Nephron progenitor cell (in vitro differentiated cells): ENCODE results near the gene TMEM182.

Experiments
- DNase-seq: peaks from one replicate; pipeline ENCODE4 v3.0.0; 2021
- H3K27ac Mint-ChIP-seq: 2 replicates; pipeline ENCODE4 v1.8.0; 2021; ENCODE audit warnings: mild to moderate bottlenecking, moderate library complexity, mixed read lengths
- H3K27me3 Mint-ChIP-seq: 2 replicates; pipeline ENCODE4 v1.8.0; 2021; ENCODE audit warnings: mild to moderate bottlenecking, low read depth, mixed read lengths; ENCODE audit not compliant: poor library complexity
- H3K36me3 Mint-ChIP-seq: 2 replicates; pipeline ENCODE4 v1.8.0; 2021; ENCODE audit warnings: low read depth, mixed read lengths
- H3K4me1 Mint-ChIP-seq: 2 replicates; pipeline ENCODE4 v1.8.0; 2021; ENCODE audit warnings: mixed read lengths
- H3K4me3 Mint-ChIP-seq: 2 replicates; pipeline ENCODE4 v1.8.0; 2021; ENCODE audit warnings: mild to moderate bottlenecking, moderate library complexity, mixed read lengths
- H3K9me3 Mint-ChIP-seq: 2 replicates; pipeline ENCODE4 v1.8.0; 2021; ENCODE audit warnings: mild to moderate bottlenecking, moderate library complexity, mixed read lengths
- CTCF ChIP-seq: fragments of 200-600 bp; sonication (generic); IDR thresholded peaks from 2 replicates; pipeline ENCODE4 v1.5.0; 2021; ENCODE audit warnings: antibody characterized with exemption

The TMEM182 gene

GRCh38 chr2:102761763-102762162 is at the start of gene TMEM182:
TSS of gene TMEM182 (plus strand) at chr2:102762031. CDS start at chr2:102762218, 187 bp downstream.
- DNase-seq = no peak
- no peak within 1 kb of the TSS for H3K4me3 Mint-ChIP-seq
- no peak for TF ChIP-seq CTCF
- peaks cover 51% of the 10 kb centered on the region for H3K36me3 Mint-ChIP-seq
- H3K9me3 Mint-ChIP-seq = no peaks in the 10 kb centered on the region
- peaks cover 5% of the 10 kb centered on the region for H3K4me1 Mint-ChIP-seq
- H3K27me3 Mint-ChIP-seq = no peaks in the 10 kb centered on the region
- no peak within 1 kb of the TSS for H3K27ac Mint-ChIP-seq

GRCh38 chr2:102717308-102718018 is 44.4 kb upstream of the TMEM182 start:
- TF ChIP-seq CTCF = no peak
- Mint-ChIP-seq H3K4me1 (no peaks in the 10 kb centered on the region), H3K4me3 (no peak overlapping the region), H3K27me3 (no peaks in the 10 kb centered on the region), H3K27ac (no peak overlapping the region), H3K36me3 (peaks cover 52% of the 10 kb centered on the region), H3K9me3 (no peaks in the 10 kb centered on the region)
- DNase-seq = no peak

GRCh38 chr2:102718387-102719316 is 43.2 kb upstream of the TMEM182 start:
- no peaks in the 10 kb centered on the region for H3K9me3 Mint-ChIP-seq
- peaks cover 64% of the 10 kb centered on the region for H3K36me3 Mint-ChIP-seq
- H3K4me3 Mint-ChIP-seq = no peak overlapping the region
- no peak overlapping the region for H3K27ac Mint-ChIP-seq
- TF ChIP-seq CTCF = no peak
- H3K4me1 Mint-ChIP-seq = peaks cover 4% of the 10 kb centered on the region
- no peak for DNase-seq
- no peaks in the 10 kb centered on the region for H3K27me3 Mint-ChIP-seq

GRCh38 chr2:102724016-102724490 is 37.8 kb upstream of the TMEM182 start:
- H3K36me3 Mint-ChIP-seq = peaks cover 92% of the 10 kb centered on the region
- no peaks in the 10 kb centered on the region for H3K27me3 Mint-ChIP-seq
- peak overlapping the region; percentile 9 for H3K4me3 Mint-ChIP-seq
- DNase-seq = no peak
- H3K4me1 Mint-ChIP-seq = peaks cover 40% of the 10 kb centered on the region
- peak overlapping the region; percentile 64 for H3K27ac Mint-ChIP-seq
- no peaks in the 10 kb centered on the region for H3K9me3 Mint-ChIP-seq
- TF ChIP-seq CTCF = no peak

GRCh38 chr2:102724553-102724952 is 37.3 kb upstream of the TMEM182 start:
- no peak for TF ChIP-seq CTCF
- Mint-ChIP-seq H3K9me3 (no peaks in the 10 kb centered on the region), H3K27me3 (no peaks in the 10 kb centered on the region), H3K4me1 (peaks cover 40% of the 10 kb centered on the region), H3K27ac (peak overlapping the region; percentile 64), H3K36me3 (peaks cover 87% of the 10 kb centered on the region), H3K4me3 (no peak overlapping the region)
- no peak for DNase-seq
